ENCODE measurements around the gene RYR2.
A peak's percentile ranks its signal among the peaks of the same experiment; 100 is the strongest.

RYR2 gene

DNA sequence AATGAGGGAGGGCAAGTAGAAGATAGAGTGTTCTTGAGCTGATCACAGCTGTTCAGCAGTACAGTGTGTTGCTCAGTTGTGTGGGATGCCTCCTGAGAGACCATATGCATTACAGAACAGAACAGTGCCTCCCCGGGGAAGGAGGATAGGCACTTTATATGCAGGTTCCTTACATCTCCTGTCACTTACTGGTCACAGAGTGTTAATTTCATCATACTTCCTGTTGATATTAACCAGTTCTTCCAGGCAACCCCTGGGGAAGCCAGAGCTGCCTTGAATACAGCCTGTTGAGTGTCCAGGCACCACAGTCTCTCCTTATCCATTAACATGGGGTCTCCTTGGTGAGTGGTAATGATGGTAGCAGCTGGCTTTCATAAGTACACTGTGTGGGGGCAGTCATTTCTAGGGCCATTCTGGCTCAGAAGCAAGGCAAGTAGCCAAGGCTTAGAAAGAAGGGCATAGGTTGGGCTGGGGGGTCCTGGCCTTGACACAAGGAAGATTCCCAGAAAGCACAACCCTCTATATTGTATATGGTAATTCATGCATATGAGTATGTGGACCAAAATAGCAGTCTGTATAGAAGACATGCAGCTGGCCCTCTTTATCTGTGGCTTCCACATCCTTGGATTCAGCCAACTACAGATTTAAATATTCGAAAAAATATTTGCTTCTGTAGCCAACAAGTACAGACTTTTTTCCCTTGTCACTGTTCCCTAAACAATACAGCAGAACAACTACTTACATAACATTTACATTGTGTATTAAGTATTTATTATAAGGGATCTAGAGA, 706.4 kb downstream of the RYR2 start:
- DNase-seq, result no peak

GRCh38 chr1:237749122-237749521, 707.1 kb downstream of the RYR2 start:
- no peak for DNase-seq

GRCh38 chr1:237751090-237751489, 709.1 kb downstream of the RYR2 start:
- no peak for DNase-seq

DNA sequence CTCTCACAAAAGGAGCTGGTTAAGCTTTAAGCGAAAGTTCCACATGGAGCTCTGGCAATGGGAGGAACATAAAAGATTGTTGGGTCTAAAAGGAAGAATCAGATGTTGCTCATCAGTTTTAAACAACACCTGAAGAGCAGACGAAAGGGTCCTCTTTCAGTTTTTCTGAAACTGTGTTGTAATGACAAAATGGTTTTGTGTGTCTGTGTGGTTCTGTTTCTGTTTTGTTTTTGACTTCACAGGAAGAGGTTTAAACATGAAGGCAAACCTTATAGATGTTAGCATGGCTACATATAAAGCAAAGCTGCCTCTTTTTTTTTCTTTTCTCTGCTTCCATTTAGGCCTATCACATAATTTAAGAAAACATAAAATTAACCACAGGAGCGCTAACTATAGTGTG, 712.6 kb downstream of the RYR2 start:
- no peak for DNase-seq

GRCh38 chr1:237756304-237756967, 714.5 kb downstream of the RYR2 start:
- DNase-seq, result no peak

GRCh38 chr1:237759377-237759776, 717.4 kb downstream of the RYR2 start:
- no peak for DNase-seq

DNA sequence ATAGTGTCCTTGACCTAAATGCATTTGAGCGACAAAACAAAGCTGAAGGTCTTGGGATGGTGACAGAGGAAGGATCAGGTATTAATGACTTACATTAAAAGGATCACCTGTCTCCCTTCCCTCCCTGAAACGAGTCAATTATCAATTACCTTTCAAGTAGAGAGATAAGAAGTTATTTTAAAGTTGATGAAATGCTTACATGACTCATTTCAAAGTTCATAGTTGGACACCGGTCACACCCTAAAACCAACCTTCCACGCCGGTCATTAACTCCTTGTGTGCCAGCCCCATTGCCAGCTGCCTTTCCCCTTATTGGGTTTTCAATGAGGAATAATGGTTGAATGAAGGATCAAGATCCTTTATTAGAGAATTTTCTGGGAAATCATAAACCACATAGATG, 719.0 kb downstream of the RYR2 start:
- no peak for DNase-seq

- no peak for DNase-seq
These were observed 721.2 kb downstream of the RYR2 start for GRCh38 chr1:237763137-237763536.

GRCh38 chr1:237763751-237764150, 721.8 kb downstream of the RYR2 start:
- no peak for DNase-seq

DNA sequence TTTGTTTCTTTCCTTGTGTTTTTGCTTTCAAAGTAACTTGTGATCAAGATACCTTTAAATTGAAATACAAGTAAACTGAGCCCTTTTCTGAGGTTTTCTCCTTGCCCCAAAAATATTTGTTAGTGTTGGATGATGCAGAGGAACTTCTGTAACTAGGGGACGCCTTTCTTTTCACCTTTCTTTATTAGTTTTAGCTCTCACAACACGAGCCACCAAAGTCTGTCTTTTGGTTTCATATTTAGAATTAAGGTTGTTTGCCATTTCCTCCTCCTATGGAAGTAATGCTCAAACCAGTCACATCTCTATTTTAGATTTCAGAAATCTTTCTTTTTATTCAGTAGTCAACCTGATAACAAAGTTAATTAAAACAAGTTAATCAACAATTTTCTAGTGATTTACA, 727.9 kb downstream of the RYR2 start:
- no peak for DNase-seq

GRCh38 chr1:237772009-237772408, 730.0 kb downstream of the RYR2 start:
- DNase-seq, result no peak

- no peak for DNase-seq
These were observed 732.3 kb downstream of the RYR2 start for GRCh38 chr1:237774246-237774645.

GRCh38 chr1:237779356-237779755, 737.4 kb downstream of the RYR2 start:
- DNase-seq, result no peak

DNA sequence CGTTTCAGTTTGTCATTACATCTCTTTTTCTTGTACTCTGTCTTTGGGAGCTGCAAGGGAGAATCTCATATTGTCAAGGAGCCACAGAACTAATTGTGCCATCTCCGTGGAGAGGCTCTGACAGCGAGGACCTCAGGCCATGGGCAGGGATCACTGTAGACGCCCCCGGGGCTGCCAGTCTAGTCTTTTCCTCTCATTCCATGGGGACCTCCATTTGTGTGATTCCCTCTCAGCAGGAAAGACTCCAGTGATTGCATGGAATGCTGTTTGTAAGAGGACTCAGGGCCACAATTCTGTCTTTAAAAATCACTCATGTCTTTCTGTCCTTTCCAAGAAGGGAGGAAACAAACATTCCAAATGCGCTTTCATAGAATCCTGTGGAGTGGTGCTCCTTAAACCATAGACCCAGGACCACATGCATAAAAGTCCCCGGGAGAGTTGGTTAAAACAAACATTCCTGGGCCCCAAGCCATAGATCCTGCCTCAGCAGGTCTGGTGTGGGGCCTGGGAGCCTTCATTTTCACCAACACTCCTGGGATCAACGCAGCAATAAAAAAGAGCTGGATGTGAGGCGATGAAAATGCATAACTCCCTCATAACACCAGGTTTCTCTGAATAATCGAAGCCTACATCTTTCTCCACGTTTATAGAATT, 744.2 kb downstream of the RYR2 start:
- no peak for DNase-seq

- DNase-seq, result no peak
These were observed 746.1 kb downstream of the RYR2 start for GRCh38 chr1:237788069-237788468.

- DNase-seq, result no peak
These were observed 747.6 kb downstream of the RYR2 start for GRCh38 chr1:237789619-237790018.

DNA sequence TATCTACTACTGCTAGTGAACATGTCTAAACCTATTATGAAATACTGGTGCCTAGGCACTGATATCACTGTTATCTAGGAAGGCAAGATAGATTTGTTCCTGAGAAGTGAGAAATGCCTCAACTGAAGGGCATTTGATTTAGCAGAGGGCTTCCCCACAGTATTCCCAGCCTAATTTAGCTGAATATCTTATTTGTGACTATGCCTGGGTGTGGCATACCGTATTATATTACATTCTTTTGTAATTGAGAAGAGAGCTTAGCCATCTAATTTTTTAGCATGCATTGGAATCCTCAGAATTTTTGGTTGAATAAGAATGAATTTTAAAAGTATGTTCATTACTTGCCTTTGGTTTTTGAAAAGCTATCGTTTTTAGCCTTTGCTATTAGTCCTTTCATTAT, 749.6 kb downstream of the RYR2 start:
- DNase-seq, result no peak

DNA sequence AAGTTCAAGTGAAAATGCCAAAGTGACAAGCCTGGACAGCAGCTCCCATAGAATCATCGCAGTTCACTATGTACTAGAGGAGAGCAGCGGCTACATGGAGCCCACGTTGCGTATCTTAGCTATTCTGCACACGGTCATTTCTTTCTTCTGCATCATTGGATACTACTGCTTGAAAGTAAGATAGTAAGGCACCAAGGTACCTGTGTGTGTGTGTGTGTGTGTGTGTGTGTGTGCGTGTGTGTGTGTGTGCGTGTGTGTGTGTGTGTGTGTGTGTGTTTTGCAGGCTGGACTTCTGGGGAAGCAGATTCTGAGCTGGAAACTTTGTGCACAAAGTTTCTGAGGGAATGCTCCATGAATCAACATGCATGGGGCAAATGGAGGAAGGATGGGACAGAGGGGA, 750.2 kb downstream of the RYR2 start:
- DNase-seq, result no peak

- no peak for DNase-seq
These were observed 750.7 kb downstream of the RYR2 start for GRCh38 chr1:237792726-237793125.

- DNase-seq, result no peak
These were observed 752.1 kb downstream of the RYR2 start for GRCh38 chr1:237794071-237794470.

DNA sequence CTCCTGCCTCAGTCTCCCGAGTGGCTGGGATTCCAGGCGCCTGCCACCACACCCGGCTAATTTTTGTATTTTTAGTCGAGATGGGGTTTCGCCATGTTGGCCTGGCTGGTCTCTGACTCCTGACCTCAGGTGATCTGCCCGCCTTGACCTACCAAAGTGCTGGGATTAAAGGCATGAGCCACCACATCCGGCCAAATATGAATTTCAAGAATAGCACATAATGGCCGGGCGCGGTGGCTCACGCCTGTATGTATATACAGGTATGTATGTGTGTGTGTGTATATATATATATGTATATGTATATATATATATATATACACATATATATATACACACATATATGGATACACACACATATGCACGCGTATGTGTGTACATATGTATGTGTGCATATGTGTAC, 753.6 kb downstream of the RYR2 start:
- DNase-seq, result no peak

DNA sequence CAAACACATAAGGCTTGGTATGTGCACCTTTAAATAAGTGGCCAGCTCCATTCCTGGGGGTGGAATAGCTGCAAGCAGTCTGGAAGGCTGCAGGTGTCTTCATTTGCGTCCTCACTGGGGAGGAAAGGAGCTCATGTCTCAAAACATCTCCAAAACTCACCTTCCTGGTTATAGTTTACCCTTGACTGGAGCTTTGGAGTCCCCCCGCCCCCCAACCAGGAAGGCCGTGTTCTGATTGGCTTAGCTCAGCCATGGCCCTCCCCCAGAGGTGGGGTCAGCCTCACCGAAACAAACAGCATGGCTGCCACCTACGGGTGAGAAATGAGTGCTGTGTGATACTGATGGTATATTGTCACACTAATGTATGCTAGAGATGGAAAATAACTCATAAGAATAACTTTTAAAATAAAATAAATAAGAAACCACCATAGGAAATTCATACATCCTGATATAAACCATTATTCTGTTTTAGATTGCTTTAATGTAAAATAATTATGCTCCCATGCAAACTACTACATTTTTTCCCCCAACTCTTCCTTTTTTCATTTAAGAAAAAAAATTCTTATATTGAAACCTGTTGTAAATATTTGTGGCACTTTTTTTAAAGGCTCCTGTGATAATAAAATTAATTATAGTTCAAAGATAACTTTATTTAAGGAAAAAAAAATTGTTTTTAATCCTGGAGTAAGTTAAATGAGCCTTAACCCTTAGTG, 757.9 kb downstream of the RYR2 start:
- peak in 2 of 4 experiments; percentile 7 to 9 for DNase-seq

DNA sequence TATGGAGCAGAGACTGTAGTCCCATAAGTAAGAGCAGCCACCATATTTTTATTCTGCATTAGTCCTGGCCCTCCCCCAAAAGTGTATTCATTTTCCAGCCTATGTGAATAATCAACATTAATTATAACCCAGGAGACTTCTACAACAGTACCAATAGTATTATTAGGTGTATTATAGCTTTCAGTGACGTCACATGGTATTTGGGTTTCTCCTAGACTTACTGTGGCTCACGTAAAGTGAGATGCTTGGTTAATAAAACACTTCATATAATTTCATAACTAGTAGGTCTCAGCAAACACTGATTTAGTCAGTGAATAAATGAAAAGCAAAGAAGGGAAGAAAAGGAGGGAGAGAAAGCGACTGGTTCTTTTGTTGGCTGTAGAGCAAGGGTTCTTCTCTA, 762.5 kb downstream of the RYR2 start:
- no peak for DNase-seq

Measured in suppressor macrophage (primary cell).